H4 (cell line): Measurements from ENCODE around the gene SARDH. TPM values are rescaled to one million over a fixed set of nuclear protein-coding genes. Genes with fewer than 3 reads are reported as not detected.

ENCODE experiments used
- DNase-seq: peaks from one replicate; pipeline ENCODE4 v3.0.0-alpha.2; 2015; ENCODE audit warnings: low spot score
- total RNA-seq: library from RNA; depleted of rRNA; stranded (reverse); fragments of >200 nt; shearing (Covaris generic); gene quantifications from 2 replicates; pipeline ENCODE4 v1.2.3, GENCODE V29; 2014

Gene SARDH
- total RNA-seq, 1 experiment from 2014 or later, result 0.06 TPM

DNA sequence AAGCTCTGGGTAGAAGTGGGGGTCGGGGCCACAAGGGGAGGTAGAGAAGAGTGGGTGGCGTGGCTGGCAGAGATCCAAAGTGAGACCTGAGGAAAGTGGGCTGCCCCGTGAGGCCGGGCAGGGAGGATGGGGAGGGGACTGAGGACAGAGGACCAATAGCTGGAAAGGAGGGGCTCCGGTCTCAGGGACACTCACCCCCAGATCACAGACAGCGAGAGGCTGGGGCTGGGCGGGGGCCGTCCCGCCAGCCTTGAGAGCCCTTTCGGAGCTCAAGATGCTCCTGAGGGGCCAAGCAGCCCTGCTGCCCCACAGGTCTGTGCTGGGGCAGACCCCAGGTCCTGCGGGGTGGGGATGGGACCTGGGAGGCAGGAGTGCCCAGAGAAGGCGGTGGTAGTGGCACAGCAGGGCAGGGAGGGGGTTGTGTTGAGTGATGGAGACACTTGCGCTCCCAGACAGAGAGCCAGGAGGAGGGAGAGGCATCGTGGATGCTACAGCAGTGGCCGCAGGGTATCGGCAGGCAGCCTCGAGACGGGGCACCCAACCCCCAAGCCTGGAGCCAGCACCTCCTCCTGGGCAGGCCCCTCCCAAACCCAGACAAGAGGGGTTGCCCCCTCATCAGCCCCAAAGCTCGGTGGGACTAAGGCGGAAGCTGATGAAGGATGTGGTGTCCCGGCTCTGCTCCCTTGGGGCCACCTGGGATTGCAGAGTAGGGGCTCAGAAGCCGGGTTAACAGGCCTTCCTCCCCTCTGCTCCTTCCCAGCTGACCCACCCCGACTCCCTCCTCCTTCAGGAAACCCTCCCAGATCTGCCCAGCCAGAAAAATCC lies 3.4 kb downstream of the SARDH start:
- DNase-seq, result no peak

DNA sequence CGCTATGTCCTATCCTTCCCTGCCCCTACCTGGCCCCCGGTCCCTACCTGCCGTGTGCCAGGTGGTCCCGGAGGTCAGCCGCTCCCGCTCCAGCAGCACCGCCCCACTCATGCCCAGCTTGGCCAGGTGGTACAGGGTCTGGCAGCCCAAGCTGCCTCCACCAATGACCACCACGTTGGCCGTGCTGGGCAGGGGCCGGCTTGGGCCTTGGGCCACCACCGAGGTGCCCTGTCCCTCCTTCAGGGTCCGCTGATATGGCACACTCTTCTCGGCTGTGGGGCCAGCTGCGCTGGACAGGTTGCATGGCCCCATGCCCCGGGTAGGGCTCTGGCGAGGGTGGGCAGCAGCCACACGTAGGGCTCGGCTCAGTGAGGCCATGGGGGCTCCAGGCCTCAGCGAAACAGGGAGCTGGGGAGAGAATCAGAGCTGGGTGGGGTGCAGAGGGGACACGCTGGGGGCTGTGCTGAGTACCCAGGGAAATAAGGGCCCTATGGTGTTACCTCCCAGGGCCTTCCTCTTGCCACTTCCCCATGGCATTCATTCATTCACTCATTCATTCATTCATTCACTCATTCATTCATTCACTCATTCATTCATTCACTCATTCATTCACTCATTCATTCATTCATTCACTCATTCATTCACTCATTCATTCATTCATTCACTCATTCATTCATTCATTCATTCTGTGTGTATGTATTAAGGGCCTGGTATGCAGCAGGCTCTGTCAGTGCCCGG lies 4.2 kb downstream of the SARDH start:
- no peak for DNase-seq

DNA sequence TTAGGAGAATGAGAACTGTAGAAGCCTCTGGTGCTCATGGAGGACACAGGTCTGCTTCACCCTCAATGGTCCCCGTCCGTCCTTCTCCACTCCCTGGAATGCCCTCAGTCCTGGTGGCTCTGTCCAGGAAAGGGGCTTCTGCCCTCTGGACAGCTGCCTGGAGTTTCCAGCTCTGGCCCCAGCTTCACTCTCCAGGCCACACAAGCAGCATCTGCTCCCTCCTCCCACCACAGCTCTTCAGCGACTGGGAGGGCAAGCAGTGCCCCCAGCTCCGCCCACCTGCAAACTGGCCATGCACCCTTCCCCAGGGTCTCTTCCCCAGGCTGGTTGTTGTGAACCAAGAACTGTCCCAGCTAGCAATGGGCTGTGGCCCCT lies 4.7 kb downstream of the SARDH start:
- no peak for DNase-seq

DNA sequence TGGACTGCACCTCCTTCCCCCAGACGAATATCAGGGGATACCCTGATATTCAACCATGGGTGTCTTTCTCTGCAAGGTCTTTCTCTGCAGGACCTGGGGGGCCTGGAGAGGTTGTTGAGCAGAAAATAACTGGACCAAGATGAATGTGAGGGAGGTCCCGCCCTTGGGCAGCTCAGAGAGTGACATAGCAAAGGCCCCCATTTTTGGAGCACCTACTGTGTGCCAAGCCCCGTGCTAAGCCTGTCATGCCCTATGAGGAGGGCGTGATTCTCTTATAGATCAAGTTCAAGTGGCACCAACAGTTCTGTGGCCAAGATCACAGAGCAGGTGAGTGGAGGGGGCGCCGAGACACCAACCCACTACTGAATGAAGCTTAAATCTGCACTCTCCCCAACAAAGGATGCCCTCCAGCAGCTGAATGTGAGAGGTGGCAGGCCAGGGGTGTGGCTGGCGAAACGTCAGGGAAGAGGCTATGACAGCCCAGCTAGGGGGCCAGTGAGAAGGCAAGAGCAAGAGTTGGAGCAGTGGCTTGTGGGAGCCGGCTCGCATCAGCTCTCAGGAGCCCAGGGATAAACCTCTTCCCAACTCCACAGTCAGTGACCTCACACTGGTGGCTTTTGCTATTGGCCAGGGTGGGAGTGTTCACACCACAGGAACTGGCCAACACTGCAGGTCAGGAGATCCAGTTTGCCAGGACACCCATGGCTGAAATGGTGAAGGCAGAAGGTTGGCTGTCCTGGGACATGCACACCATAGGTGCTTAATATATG lies 5.3 kb downstream of the SARDH start:
- no peak for DNase-seq

DNA sequence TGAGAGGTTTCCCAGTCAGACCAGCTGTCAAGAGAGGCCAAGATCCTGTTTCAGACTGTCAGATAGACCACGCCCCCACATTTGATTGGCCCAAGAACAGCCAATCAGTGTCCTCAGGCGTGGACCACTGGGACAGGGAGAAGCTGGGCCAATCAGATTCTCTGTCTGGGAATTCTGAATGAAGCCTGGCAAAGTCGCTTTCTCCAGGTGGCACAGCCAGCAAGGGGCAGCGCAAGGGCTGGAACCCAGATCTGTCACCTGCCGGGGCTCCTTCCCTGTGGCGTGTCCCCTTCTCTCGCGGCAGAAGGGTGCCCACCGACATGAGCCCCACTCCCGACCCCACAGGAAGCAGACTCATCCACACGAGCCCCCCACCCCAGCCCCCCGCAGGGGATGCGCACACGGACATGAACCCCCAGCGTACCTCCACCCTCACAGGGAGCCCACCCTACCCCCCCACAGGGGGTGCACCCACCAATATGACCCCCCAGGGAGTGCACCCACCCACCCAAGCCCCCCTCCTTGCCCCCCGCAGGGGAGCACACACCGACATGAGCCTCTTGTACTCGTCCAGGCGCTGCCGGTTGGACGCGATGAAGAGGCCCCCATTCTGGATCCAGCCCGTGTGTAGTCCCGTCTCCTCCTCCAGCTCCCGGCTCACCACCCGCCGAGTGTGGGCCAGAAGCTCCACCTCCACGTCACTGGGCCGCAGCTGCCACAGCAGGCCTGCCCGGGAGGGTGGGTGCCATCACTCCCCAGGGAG lies 6.1 kb downstream of the SARDH start:
- peak; percentile 75 for DNase-seq

DNA sequence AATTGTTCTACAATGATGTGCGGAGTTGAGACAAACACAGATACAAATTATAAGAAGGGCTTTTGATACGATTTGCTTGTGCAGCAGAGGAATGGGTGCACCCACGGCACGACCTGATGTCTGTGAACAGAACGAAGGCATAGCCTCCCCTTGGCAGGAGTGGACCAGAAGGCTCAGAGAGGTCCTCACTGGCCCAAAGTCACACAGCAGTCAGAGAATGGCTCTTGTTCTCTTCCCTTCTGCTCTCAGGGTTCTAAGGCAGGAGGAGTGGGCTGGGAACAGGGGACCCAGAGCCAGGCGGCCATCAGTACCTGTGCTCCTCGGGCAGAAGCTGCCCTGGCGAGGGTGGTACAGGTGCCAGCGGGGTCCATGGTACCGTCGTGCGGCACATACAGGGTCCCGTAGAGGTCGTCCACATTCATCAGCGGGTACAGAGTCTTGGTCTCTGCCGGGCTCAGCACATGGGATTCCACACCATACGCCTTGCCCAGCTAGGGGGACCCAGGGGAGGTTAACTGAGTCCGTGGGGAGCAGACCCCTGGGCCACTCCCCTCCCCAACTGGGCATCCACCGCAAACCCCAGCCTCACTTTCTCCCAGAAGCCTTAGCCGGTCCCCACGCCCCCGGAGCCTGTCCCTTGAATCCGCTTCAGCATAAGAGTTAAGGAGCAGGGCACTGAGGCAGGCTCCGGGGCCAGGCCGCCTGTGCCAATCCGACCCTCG lies 7.0 kb downstream of the SARDH start:
- DNase-seq, result no peak

DNA sequence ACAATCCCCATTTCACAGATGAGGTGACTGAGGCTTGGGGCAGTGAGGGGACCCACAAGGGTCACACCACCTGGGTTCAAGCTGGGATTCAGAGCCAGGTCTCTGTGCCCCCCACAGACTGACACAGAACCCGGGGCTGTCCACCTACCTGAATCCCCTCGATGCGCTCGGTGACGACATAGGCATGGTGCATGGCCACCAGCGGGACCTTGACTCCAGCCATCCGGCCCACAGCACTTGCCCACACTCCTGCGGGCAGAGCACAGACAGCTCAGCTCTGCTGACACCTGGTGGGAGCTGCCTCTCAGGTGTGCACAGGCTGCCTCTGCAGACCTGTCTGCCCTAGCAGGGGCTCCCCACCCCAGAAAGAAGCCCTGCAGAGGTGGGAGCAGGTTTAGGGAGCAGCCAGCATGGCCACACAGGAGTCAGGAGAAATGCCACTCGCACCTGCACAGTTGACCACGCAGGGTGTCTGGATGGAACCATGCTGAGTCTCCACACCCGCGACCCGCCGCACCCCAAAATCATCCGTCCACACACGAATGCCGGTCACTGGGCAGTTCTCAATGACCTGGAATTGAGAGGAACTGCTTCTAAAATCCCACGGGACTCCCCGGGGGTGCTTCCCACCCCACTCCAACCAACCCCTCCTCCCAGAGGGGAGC lies 8.4 kb downstream of the SARDH start:
- no peak for DNase-seq

DNA sequence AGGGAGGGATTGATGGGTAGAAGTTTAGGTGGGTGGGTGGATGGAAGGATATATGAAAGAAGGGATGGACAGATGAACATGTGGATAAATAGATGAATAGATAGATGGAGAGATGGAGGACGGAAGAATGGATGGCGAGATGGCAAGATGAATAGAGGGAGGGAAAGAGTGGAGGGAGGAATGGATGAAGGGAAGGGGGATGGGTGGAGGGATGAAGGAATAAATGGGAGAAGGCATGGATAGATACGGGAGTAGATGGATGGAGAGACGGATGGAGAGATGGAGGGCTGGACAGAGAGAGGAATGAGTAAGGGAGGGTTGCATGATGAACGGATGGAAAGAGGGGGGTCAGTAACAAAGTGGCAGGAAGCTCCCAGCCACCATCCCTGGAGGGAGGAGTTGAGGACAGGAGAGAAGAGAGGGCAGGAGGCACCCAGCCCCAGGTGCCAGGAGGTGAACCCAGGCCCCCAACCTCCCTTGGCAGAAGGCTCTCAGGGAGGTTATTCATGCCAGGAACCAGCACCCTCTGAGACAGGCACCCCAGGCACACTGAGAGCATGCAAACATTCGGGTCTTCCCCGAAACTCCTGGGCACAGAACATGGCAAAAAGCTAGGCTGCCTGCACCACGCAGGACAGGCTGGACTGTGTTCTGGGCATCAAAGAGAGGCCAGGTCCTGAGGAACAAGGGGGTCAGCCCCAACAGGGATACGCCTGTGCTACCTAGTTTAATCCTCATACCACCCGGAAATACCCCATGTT lies 9.1 kb downstream of the SARDH start:
- DNase-seq, result no peak

DNA sequence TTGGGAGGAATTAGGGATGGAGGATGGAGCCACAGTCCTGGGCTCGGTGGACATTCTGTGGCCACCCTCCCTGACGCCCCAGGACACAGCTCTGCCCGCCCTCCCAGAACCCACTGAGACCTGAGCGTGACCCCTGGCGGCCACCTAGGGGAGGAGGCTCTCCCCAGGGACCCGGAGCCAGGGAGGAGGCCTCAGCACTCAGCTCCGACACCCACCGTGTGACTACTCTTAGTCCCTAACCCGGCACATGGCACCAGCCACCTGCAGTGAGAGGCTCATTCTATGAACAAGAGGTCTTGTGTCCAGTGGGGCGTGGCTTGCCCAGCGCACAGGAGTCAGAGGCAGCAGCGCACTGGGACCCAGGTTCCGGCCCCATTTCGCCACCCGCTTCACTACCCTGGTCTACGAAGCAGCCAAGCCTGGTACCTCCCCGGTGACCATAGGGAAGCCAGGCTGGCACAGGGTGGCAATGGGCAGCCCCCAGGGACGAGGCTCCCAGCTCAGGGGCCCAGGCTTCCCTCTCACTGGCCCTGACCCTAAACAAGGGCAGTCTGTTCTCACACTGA lies 10.2 kb downstream of the SARDH start:
- DNase-seq, result no peak

DNA sequence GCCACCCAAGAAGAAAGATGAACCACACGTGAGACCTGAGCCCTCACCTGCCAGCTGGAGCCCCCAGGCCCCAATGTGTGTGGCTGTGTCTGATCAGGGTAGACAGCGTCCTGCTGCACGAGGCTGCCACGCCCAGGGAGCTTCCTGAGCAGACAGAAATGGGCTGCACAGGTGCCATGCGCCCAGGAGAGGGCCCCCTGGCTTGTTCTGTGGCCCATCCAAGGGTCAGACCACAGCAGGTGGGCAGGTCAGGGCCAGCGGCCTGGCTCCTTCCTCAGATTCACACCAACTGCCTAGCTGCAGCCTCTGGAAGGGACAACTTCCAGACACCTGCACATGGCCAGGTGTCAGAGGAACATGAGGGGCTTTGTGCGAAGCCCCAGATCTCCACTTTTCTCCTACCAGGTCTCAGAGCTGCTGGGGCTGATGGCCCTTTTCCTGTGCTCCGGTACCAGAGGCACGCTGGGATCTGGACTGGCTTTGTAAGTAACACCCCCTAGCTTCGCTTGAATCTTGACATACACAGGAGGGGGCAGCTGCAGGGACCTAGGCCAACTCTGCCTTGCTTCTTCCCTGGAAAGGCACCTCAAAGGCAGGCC lies 10.8 kb downstream of the SARDH start:
- DNase-seq, result no peak

DNA sequence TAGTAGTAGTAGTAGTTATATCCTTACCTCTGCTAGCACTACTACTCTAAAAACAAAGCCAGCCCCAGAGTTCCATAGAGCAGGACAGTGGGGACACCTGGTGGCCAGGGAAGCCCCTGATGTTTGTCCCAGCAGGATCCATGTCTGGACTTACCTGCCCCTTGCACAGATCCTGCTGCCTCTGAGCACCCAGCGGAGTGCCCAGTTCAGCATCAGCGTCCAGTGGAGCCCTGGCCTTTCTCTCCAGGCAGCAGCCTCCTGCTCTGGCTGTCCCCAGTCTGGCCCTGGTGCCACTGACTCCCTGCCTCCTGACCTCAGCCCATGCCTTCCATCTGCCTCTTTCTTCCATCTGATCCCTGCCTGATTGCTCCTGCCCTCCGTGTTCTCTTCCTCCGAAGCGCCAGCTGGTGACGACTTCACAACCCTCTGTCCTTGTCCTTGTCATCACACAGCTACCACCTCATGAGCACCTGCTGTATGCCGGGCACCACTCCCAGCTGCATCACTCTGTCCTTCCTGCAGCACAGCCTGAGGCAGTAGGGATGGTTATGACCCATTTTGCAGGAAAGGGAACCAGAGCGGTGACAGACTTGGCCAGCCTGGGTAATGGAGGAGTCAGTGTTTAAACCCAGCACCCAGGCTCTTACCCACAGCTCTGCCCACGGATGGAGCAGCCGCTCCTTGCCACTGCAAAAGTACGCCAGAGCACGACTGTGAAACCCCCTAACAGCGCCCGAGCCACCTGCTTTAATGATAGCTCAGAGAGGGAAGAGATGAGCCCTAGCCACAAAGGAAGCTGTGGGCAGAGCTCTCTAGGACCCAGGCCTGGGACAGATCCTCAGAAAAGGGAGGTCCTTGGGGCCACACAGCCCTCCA lies 11.5 kb downstream of the SARDH start:
- peak; percentile 44 for DNase-seq

DNA sequence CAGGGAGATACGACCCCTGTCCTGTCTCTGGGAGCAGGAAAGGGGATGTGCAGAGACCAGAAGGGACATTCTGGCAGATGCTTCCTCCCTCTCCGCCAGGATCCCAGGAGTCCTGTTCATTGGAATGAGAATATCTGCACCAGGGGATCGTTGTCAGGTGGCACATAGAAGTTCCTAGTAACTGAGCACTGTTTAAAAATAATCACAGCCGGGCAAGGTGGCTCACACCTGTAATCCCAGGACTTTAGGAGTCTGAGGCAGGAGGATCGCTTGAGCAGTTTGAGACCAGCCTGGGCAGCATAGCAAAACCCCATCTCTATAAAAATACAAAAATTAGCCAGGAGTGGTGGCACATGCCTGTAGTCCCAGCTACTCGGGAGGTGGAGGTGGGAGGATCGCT lies 12.3 kb downstream of the SARDH start:
- DNase-seq, result no peak

DNA sequence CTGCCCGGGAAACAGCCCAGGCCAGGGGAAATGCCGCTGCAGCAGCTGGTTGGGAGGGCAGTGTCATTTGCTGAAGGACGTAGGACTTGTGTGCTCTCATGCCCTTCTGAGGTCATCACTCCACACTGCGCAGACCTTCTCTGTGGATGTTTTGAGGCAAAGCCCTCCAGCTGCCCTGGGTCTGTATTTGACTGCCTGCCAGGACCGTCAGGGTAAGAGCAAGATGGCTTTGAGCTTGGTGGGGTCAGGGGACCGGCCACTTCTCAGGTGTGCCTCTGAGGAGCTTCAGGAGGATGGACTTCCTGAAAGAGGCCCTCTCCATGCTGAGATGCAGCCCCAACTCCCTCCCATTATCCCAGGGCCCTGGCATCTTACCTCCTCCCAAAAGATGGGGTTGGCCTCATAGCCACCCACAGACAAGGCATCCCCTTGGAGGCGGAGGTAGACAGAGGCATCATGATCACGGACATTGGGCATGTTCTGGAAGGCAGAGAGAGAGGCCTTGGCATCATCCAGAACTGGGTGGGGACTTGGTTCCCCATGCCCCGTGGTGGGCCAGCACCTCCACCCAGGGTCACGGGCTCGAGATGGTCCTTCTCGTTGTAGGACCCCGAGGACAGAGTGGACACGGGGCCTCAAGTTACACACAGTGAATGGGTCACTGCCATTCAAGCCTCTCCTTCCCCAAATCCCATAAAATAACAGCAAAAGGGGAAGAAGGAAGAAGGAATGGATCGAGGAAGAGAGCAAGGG lies 19.4 kb downstream of the SARDH start:
- no peak for DNase-seq

DNA sequence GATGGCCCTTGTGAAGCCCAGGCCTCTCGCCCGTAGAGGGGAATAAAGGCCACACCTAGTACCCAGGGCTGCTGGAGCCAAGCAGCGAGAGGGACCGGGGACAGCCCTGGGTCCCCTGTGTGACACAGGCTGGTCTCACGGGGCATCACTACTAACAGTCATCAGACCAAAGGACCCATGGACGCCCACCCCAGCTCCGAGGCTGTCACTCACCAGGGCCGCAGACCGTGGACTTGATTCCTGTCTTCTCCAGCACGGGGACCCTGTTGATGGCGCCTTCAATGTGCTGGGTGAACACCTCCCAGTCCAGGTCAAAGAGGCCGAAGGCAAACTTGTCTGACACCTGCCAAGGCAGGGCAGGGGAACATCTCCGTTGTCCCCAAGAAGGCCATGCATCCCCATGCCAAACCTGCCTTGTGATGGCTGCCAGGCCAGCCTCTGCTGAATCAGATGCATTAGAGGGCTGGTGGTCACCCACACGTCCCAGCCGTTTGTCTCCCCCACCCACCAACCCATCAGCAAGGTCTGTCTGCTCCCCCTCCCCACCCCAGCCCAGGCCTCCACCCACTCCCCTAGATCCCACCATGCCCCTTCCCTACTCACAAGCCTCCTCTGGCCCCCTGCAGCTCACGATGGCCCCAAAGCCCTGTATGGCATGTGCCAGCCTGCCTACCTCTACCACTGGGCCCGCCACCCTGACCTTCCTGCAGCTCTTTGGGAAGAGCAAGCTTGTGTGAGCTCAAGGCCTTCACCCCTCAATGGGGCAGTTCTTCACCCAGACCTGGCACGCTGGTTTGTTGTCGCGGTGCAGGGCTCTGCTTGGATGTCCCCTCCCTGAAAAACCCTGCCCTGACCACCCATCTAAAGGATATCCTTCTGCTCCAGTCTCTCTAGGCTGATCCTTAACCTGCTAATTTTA lies 20.8 kb downstream of the SARDH start:
- no peak for DNase-seq

DNA sequence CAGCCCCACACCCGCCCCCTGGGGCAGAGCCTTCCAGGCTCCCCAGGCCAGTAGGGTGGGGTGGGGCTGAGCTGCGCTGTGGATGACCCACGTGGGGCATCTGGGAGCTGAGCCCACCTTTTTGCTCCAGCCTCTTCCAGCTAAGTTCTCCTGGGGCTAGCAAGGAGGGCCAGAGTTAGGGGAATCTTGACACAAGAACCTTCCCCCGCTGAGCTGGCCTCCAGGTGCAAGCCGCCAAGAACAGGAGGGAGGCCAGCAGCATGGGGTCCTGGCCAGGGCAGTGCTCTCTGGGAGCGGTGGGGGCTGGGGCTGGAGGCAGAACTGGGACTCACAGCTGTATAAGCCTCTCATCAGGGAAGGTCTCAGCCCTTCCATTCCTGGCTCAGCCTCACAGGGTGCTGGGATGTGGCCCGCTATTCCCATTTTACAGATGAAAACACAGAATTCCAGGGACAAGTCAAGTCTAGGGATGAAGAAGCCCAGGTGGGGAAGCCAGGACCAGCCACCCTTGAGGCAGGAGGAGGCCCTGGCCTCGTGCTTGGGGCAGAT lies 21.5 kb downstream of the SARDH start:
- no peak for DNase-seq
